LNCaP clone FGC (cell line): Measurements from ENCODE around the gene PXT1.
"Not testable (repeated sequence)": the region's sequence is repeated elsewhere in the genome, so short reads cannot be mapped to it uniquely, and the experiment has no call there.

Experiments used
- DNase-seq: peaks from one replicate; pipeline ENCODE4 v3.0.0-alpha.2; 2011; ENCODE audit warnings: low read depth
- H3K4me3 ChIP-seq: 2 replicates; pipeline ENCODE4 v1.5.1; 2011; ENCODE audit warnings: mild to moderate bottlenecking, low read depth, low read length, control low read depth
- TF ChIP-seq, protein P1 (sequence below): IDR thresholded peaks from 2 replicates; pipeline ENCODE4 v1.5.1; 2012; ENCODE audit warnings: mild to moderate bottlenecking; ENCODE audit not compliant: control insufficient read depth, insufficient read depth; ENCODE audit errors: extremely low read depth

Gene PXT1

DNA sequence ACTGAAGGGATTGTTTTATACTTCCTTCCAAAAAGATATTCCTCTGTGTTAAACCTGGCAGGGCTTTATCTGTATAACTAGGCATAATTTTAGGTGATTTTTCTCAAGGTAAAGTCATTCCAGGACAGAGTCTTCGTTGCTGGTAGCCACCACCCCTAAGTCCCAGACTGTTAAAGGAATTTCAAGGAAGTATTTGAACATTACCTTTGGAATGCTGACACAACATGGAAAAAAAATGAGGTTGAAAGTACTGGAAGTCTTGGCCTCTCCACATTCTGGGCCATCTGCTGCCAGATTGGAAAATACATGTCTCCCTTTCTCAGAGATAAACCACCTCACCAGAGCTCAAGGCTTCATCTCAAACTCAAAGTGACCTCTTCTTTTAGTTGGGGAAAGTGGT, 28.2 kb downstream of the PXT1 start:
- H3K4me3 ChIP-seq: no peak overlapping the region
- TF ChIP-seq, protein P1, sequence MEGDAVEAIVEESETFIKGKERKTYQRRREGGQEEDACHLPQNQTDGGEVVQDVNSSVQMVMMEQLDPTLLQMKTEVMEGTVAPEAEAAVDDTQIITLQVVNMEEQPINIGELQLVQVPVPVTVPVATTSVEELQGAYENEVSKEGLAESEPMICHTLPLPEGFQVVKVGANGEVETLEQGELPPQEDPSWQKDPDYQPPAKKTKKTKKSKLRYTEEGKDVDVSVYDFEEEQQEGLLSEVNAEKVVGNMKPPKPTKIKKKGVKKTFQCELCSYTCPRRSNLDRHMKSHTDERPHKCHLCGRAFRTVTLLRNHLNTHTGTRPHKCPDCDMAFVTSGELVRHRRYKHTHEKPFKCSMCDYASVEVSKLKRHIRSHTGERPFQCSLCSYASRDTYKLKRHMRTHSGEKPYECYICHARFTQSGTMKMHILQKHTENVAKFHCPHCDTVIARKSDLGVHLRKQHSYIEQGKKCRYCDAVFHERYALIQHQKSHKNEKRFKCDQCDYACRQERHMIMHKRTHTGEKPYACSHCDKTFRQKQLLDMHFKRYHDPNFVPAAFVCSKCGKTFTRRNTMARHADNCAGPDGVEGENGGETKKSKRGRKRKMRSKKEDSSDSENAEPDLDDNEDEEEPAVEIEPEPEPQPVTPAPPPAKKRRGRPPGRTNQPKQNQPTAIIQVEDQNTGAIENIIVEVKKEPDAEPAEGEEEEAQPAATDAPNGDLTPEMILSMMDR: no peak
- no peak for DNase-seq

DNA sequence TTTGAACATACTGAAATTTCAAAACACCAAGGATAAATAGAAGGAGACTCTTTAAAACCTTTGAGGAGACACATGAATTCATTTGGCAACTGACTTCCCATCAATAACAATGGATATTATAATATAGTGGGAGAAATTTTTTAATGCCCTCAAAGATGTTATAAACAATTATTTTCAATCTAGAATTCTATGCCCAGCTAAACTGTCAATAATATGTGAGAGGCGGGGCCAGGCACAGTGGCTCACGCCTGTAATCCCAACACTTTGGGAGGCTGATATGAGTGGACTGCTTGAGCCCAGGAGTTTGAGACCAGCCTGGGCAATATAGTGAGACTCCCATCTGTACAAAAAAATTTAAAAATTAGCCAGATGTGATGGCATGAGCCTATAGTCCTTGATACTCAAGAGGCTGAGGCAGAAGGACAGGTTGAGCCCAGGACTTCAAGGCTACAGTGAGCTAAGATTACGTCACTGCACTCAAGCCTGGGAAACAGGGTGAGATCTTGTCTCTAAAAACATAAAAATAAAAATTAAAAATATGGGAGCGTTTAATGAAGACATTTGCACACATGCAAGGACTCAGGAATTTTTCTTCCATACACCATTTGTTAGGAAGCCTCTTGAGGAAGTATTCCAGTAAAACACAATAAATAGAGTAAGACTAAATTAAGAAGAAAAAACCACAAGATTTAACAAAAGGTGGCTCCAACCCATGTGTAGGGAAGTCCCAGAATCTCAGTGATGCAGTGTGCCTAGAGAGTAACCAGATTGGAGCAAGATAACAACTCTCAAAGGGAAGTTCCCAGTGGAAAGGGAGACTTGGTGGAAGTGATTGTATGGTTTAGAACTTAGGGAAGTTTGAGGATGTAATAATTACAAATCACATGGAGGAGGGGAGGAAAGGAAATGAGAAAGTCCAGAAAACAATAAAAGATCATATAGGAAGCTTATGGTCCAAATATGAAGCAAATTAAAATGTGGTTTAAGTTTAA, 28.9 kb downstream of the PXT1 start:
- no peak for DNase-seq
- TF ChIP-seq, protein P1: no peak
- no peak overlapping the region for H3K4me3 ChIP-seq

DNA sequence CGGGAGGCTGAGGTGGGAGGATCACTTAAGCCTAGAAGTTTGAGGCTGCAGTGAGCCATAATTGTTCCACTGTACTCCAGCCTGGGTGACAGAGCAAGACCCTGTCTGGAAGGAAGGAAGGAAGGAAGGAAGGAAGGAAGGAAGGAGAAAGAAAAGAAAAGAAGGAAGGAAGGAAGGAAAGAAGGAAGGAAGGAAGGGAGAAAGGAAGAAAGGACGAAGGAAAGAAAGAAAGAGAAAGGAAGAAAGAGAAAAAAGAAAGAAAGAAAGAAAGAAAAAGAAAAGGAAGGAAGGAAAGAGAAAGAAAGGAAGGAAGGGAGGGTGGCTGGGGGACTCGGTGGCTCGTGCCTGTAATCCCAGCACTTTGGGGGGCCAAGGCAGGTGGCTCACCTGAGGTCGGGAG, 32.9 kb downstream of the PXT1 start:
- DNase-seq, H3K4me3 ChIP-seq: not testable (repeated sequence)

DNA sequence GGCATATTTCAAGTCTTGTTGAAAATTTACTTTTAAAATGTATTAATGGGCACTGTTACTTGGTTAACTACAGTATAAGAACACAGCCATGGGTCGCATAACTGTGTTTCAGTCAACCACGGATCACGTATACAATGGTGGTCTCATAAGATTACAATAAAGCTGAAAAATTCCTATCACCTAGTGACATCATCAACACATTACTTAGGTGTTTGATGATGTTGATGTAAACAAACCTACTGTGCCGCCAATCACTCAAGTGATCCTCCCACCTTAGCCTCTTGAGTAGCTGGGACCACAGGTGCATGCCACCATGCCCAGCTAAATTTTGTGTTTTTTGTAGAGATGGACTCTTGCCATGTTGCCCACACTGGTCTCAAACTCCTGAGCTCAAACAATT, 38.5 kb downstream of the PXT1 start:
- TF ChIP-seq, protein P1: no peak
- H3K4me3 ChIP-seq: no peak overlapping the region
- DNase-seq: no peak

DNA sequence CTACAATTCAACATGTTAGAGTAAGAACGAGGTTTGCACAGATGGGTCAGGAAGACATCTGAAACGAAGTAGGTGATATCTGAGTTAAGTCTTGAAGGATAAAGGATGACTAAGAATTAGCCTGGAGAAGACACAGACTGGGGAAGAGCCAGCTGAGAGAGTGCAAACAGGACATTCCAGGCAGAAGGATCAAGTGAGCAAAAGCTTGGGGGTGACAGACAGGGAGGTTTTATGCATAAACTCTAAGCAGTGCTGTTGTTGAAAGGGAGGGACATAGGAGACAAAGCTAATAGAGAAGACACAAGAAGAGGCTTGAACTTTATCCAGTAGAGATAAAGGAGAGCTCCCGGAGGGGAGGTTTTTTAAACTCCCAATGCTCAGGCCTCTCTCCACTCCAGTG, 40.2 kb downstream of the PXT1 start:
- TF ChIP-seq, protein P1: no peak
- no peak overlapping the region for H3K4me3 ChIP-seq
- no peak for DNase-seq

DNA sequence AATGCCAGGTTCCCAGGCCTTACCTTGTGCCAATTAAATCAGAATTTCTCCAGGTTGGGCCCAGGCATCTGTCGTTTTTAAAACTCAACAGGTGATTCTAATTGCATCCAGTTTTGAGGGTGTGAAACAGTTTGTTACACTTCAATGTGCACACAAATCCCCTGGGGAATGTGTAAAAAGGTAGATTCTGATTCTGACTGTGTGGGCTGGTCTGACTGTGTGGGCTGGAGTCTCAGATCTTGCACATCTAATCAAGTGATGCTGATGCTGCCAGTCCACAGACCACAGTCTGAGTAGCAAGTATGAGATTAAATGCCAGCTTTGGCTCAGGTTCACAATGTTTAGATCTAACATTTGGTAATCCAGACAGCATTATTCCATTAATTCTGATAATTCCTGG, 42.7 kb downstream of the PXT1 start:
- TF ChIP-seq, protein P1: no peak
- DNase-seq: no peak
- no peak overlapping the region for H3K4me3 ChIP-seq

DNA sequence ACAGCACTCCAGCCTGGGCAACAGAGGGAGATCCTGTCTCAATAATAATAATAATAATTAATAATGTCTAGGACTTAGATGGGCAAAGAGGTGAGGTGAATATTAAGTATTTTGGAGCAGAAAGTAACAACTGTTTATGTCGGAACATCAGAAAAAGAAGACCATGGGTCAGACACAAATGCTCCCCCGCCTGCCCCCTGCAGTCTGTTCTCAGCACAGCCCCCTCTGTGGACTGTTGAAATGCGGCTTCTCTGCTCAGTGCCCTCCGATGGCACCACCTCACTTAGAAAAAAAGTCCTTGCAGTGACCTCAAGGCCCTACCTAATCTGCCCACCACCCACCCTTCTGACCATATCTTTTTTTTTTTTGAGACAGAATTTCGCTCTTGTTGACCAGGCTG, 50.0 kb downstream of the PXT1 start:
- TF ChIP-seq, protein P1: no peak
- DNase-seq: no peak
- H3K4me3 ChIP-seq: no peak overlapping the region
